Stimulated activated CD4-positive, alpha-beta T cell treated with anti-CD3 and anti-CD28 coated beads, Interleukin-12 subunit alpha, Interleukin-12 subunit beta, amount 100 ng/mL, for 24 hours (primary cell): ENCODE data around the gene IL19.
"Not testable (repeated sequence)": the region's sequence is repeated elsewhere in the genome, so short reads cannot be mapped to it uniquely, and the experiment has no call there.

Experiments
- DNase-seq, 2 experiments: peaks; one replicate each; pipeline ENCODE4 v3.0.0-alpha.2; 2020; ENCODE audit warnings: low read depth in 2 of 2

IL19 gene

GRCh38 chr1:206741142-206741701 is 29.4 kb upstream of the IL19 start:
- no peak for DNase-seq

- DNase-seq = no peak
Measured at GRCh38 chr1:206742719-206743383, 27.7 kb upstream of the IL19 start.

GRCh38 chr1:206744683-206745082 is 25.9 kb upstream of the IL19 start:
- DNase-seq = no peak

- no peak for DNase-seq
Measured at GRCh38 chr1:206745301-206745700, 25.3 kb upstream of the IL19 start.

GRCh38 chr1:206748348-206749030 is 22.1 kb upstream of the IL19 start:
- DNase-seq = no peak

- no peak for DNase-seq
Measured at GRCh38 chr1:206751891-206752290, 18.7 kb upstream of the IL19 start.

GRCh38 chr1:206752481-206752880 is 18.1 kb upstream of the IL19 start:
- DNase-seq = no peak

GRCh38 chr1:206753141-206753540 is 17.4 kb upstream of the IL19 start:
- no peak for DNase-seq

GRCh38 chr1:206754011-206754410 is 16.6 kb upstream of the IL19 start:
- no peak for DNase-seq

GRCh38 chr1:206757524-206758266 is 12.9 kb upstream of the IL19 start:
- DNase-seq = no peak

- DNase-seq = no peak
Measured at GRCh38 chr1:206760590-206760989, 10.0 kb upstream of the IL19 start.

GRCh38 chr1:206761159-206761768 is 9.3 kb upstream of the IL19 start:
- no peak for DNase-seq

- DNase-seq = not testable (repeated sequence)
Measured at GRCh38 chr1:206762741-206763364, 7.7 kb upstream of the IL19 start.

- DNase-seq = not testable (repeated sequence)
Measured at GRCh38 chr1:206765771-206766170, 4.8 kb upstream of the IL19 start.

- DNase-seq = peak in 1 of 2 experiments; percentile 49
Measured at GRCh38 chr1:206766251-206766856, 4.2 kb upstream of the IL19 start.

- DNase-seq = no peak
Measured at GRCh38 chr1:206768472-206769303, 1.9 kb upstream of the IL19 start.

GRCh38 chr1:206769304-206769731 is 1.3 kb upstream of the IL19 start:
- peak in 1 of 2 experiments; percentile 55 for DNase-seq

- DNase-seq = no peak
Measured at GRCh38 chr1:206771338-206771692, 742 bp downstream of the IL19 start.

GRCh38 chr1:206772243-206772937 is 1.8 kb downstream of the IL19 start, which contains the start of gene IL10:
Gene IL10, minus strand, starts transcription at chr1:206772494. Its CDS starts 59 bp downstream, at chr1:206772435.
- no peak for DNase-seq

- no peak for DNase-seq
Measured at GRCh38 chr1:206774093-206774492, 3.5 kb downstream of the IL19 start.
